ENCODE measurements around the gene ZSWIM6.
"Not testable (repeated sequence)": the region's sequence is repeated elsewhere in the genome, so short reads cannot be mapped to it uniquely, and the experiment has no call there.

The ZSWIM6 gene

GRCh38 chr5:61409568-61409967 lies 77.5 kb downstream of the ZSWIM6 start:
- DNase-seq, result no peak

- no peak for DNase-seq
Observed at GRCh38 chr5:61410811-61411210, 78.8 kb downstream of the ZSWIM6 start.

GRCh38 chr5:61412361-61412760 lies 80.3 kb downstream of the ZSWIM6 start:
- no peak for DNase-seq

GRCh38 chr5:61413205-61413604 lies 81.1 kb downstream of the ZSWIM6 start:
- not testable (repeated sequence) for DNase-seq

GRCh38 chr5:61414806-61415205 lies 82.7 kb downstream of the ZSWIM6 start:
- DNase-seq, result no peak

- DNase-seq, result no peak
Observed at GRCh38 chr5:61416010-61416409, 84.0 kb downstream of the ZSWIM6 start.

- DNase-seq, result no peak
Observed at GRCh38 chr5:61416420-61416819, 84.4 kb downstream of the ZSWIM6 start.

- DNase-seq, result no peak
Observed at GRCh38 chr5:61417340-61417739, 85.3 kb downstream of the ZSWIM6 start.

GRCh38 chr5:61417851-61418250 lies 85.8 kb downstream of the ZSWIM6 start:
- DNase-seq, result no peak

GRCh38 chr5:61419106-61419505 lies 87.0 kb downstream of the ZSWIM6 start:
- no peak for DNase-seq

GRCh38 chr5:61420016-61420415 lies 88.0 kb downstream of the ZSWIM6 start:
- no peak for DNase-seq

GRCh38 chr5:61421262-61421661 lies 89.2 kb downstream of the ZSWIM6 start:
- DNase-seq, result not testable (repeated sequence)

- DNase-seq, result no peak
Observed at GRCh38 chr5:61423487-61424145, 91.6 kb downstream of the ZSWIM6 start.

- DNase-seq, result no peak
Observed at GRCh38 chr5:61425918-61426317, 93.9 kb downstream of the ZSWIM6 start.

- no peak for DNase-seq
Observed at GRCh38 chr5:61429906-61430305, 97.8 kb downstream of the ZSWIM6 start.

GRCh38 chr5:61431923-61432620 lies 100.0 kb downstream of the ZSWIM6 start:
- DNase-seq, result no peak

GRCh38 chr5:61435368-61435767 lies 103.3 kb downstream of the ZSWIM6 start:
- no peak for DNase-seq

- no peak for DNase-seq
Observed at GRCh38 chr5:61438298-61438970, 106.4 kb downstream of the ZSWIM6 start.

- no peak for DNase-seq
Observed at GRCh38 chr5:61440086-61440485, 108.0 kb downstream of the ZSWIM6 start.

GRCh38 chr5:61440596-61440995 lies 108.5 kb downstream of the ZSWIM6 start:
- DNase-seq, result no peak

- no peak for DNase-seq
Observed at GRCh38 chr5:61441742-61442141, 109.7 kb downstream of the ZSWIM6 start.

- DNase-seq, result no peak
Observed at GRCh38 chr5:61447780-61448495, 115.9 kb downstream of the ZSWIM6 start.

- no peak for DNase-seq
Observed at GRCh38 chr5:61449804-61450492, 117.9 kb downstream of the ZSWIM6 start.
